ENCODE results near the gene RNF126. TPM values are rescaled to one million over a fixed set of nuclear protein-coding genes. Genes with fewer than 3 reads are reported as not detected.

RNF126 gene
- total and polyA plus RNA-seq, 2 of the 4 experiments (the other 2 are of a cell fraction): 7.0 to 27.4 TPM

- Histone ChIP-seq H2BK120ac (ENCODE audit: low read depth, low read length) (peak overlapping the region; percentile 36), H3K56ac (ENCODE audit: extremely low read depth, insufficient read depth, low read length) (no peak overlapping the region), H3K14ac (replicated peaks; ENCODE audit: low read depth, low read length) (peak overlapping the region; percentile 44), H3K9me3 (ENCODE audit: control insufficient read depth, insufficient read depth, low read length) (no peaks in the 10 kb centered on the region), H2BK15ac (ENCODE audit: low read depth, low read length) (peak overlapping the region; percentile 31; the same call in 1 of the 3 replicates), H3K79me1 (ENCODE audit: low read depth in 1 of 2, low read length in 2 of 2) (peaks cover 13 to 37% of the 10 kb centered on the region in 2 experiments; a peak in 3 of 4 replicates), H2AK9ac (replicated peaks; ENCODE audit: low read depth, low read length, poor library complexity) (peak overlapping the region; percentile 96), H3K4ac (ENCODE audit: low read depth, low read length) (peak overlapping the region; percentile 46), H4K20me1 (ENCODE audit: insufficient read depth, low read length) (peaks cover 12% of the 10 kb centered on the region), H4K5ac (ENCODE audit: low read depth, low read length) (peak overlapping the region; percentile 47), H3K4me2 (ENCODE audit: low read depth, low read length) (peak overlapping the region; percentile 66), H2BK20ac (ENCODE audit: low read depth, low read length) (peak overlapping the region; percentile 33; the same call in 1 of the 2 replicates), H4K8ac (ENCODE audit: low read depth in 2 of 2, low read length in 2 of 2) (peak overlapping the region; percentile 61 to 90; a peak in 3 of 4 replicates), H3K9me1 (ENCODE audit: insufficient read depth, low read length) (peaks cover 8% of the 10 kb centered on the region; the same call in 1 of the 2 replicates), H3K9ac (ENCODE audit: low read depth, low read length) (peak overlapping the region; percentile 18; the same call in 1 of the 2 replicates), H2AFZ (replicated peaks; ENCODE audit: low read length, poor library complexity) (peak overlapping the region; percentile 92), H3K23ac (ENCODE audit: low read depth, low read length) (no peak overlapping the region), H3K4me3 (ENCODE audit: insufficient read depth, low read depth, low read length) (peak overlapping the region; percentile 81), H3K27ac (ENCODE audit: insufficient read depth, low read length) (no peak overlapping the region; the same call in 1 of the 2 replicates), H4K91ac (ENCODE audit: insufficient read depth, low read depth, low read length) (peak overlapping the region; percentile 47; the same call in 1 of the 2 replicates), H2AK5ac (ENCODE audit: low read depth, low read length) (peak overlapping the region; percentile 51), H3K27me3 (ENCODE audit: control insufficient read depth, insufficient read depth, low read length) (no peaks in the 10 kb centered on the region), H3K36me3 (ENCODE audit: control insufficient read depth, insufficient read depth, low read length) (no peaks in the 10 kb centered on the region), H2BK5ac (ENCODE audit: low read depth, low read length, poor library complexity, severe bottlenecking) (no peak overlapping the region), H3K18ac (ENCODE audit: low read depth, low read length) (no peak overlapping the region), H3K4me1 (ENCODE audit: control insufficient read depth, insufficient read depth, low read length) (peaks cover 22% of the 10 kb centered on the region)
- intact Hi-C loops (cut with micrococcal nuclease) (no loop called here), in situ Hi-C loops (cut with MboI; ENCODE audit: low sequenced_read_pairs) (no loop called here), dilution Hi-C loops (cut with HindIII; ENCODE audit: low sequenced_read_pairs, unreplicated experiment) (no loop called here)
- ChIA-PET POLR2A (ENCODE audit: unreplicated experiment) (no interaction called here), CTCF (no interaction called here)
- 6% methylated on average over 16 of the region's 31 CpGs; no CpG with 5 or more reads in 1 of the 2 experiments for WGBS, 2 experiments (ENCODE audit: extremely low coverage in 2 of 2, insufficient read length in 1 of 2)
- DNase-seq (no peak), ATAC-seq (ENCODE audit: low read depth) (no peak)
- no peak for TF ChIP-seq BHLHE40 (IDR thresholded peaks at IDR 0.05; ENCODE audit: low read depth, low read length)
- BruUV-seq (replicated peaks): no TSS peak
These were observed 13.0 kb upstream of the RNF126 start for GRCh38 chr19:676007-676338.
